MM.1S (cell line): Measurements from ENCODE around the gene CH25H.

ENCODE experiments used
- DNase-seq: peaks from one replicate; pipeline ENCODE4 v3.0.0-alpha.2; 2015
- H2AFZ ChIP-seq: fragments of 300-600 bp; sonication (generic); 2 replicates; pipeline ENCODE4 v1.6.0; 2016; ENCODE audit warnings: antibody characterized with exemption, low read length
- H3F3A ChIP-seq: fragments of 300-600 bp; sonication (generic); 2 replicates; pipeline ENCODE4 v1.6.1; 2016; ENCODE audit warnings: mild to moderate bottlenecking, antibody characterized with exemption, low read length, moderate library complexity, mixed read lengths; ENCODE audit not compliant: insufficient read depth
- H3K27ac ChIP-seq: fragments of 300-600 bp; sonication (generic); 2 replicates; pipeline ENCODE4 v1.5.1; 2016; ENCODE audit warnings: mild to moderate bottlenecking, low read length
- H3K27me3 ChIP-seq: fragments of 300-600 bp; sonication (generic); replicated peaks from 2 replicates; pipeline ENCODE4 v1.6.0; 2016; ENCODE audit warnings: low read length; ENCODE audit not compliant: insufficient read depth
- H3K36me3 ChIP-seq: fragments of 300-600 bp; sonication (generic); replicated peaks from 2 replicates; pipeline ENCODE4 v1.6.1; 2016; ENCODE audit warnings: mild to moderate bottlenecking, low read length, mixed read lengths; ENCODE audit not compliant: insufficient read depth
- H3K4me1 ChIP-seq: fragments of 300-600 bp; sonication (generic); 2 replicates; pipeline ENCODE4 v1.6.1; 2016; ENCODE audit warnings: low read length, mixed read lengths
- H3K4me2 ChIP-seq: fragments of 300-600 bp; sonication (generic); 2 replicates; pipeline ENCODE4 v1.6.0; 2016; ENCODE audit warnings: low read depth, low read length
- H3K4me3 ChIP-seq: fragments of 300-600 bp; sonication (generic); 2 replicates; pipeline ENCODE4 v1.5.1; 2016; ENCODE audit warnings: low read length, mixed read lengths
- H3K79me2 ChIP-seq: fragments of 300-600 bp; sonication (generic); 2 replicates; pipeline ENCODE4 v1.6.1; 2016; ENCODE audit warnings: mixed run types, low read length, mixed read lengths
- H3K9ac ChIP-seq: fragments of 300-600 bp; sonication (generic); 2 replicates; pipeline ENCODE4 v1.6.1; 2016; ENCODE audit warnings: low read length, mixed read lengths
- H3K9me2 ChIP-seq: fragments of 300-600 bp; sonication (generic); replicated peaks from 2 replicates; pipeline ENCODE4 v1.6.1; 2016; ENCODE audit warnings: mild to moderate bottlenecking, low read length, mixed read lengths; ENCODE audit not compliant: insufficient read depth
- H3K9me3 ChIP-seq: fragments of 300-600 bp; sonication (generic); replicated peaks from 2 replicates; pipeline ENCODE4 v1.6.1; 2016; ENCODE audit warnings: mild to moderate bottlenecking, low read length, mixed read lengths; ENCODE audit not compliant: insufficient read depth
- H4K20me1 ChIP-seq: fragments of 300-600 bp; sonication (generic); 2 replicates; pipeline ENCODE4 v1.6.1; 2016; ENCODE audit warnings: mild to moderate bottlenecking, low read length, moderate library complexity, mixed read lengths; ENCODE audit not compliant: insufficient read depth
- CTCF ChIP-seq: fragments of 300-600 bp; sonication (generic); IDR thresholded peaks from 2 replicates; pipeline ENCODE4 v1.5.1; 2016; ENCODE audit warnings: antibody characterized with exemption, low read length, mixed read lengths
- EZH2 ChIP-seq: fragments of 300-600 bp; sonication (generic); optimal IDR thresholded peaks from 2 replicates; pipeline ENCODE3; 2017; ENCODE audit warnings: low read depth, mild to moderate bottlenecking, antibody characterized with exemption, low read length, mixed read lengths
- EZH2phosphoT487 ChIP-seq: fragments of 300-600 bp; sonication (generic); IDR thresholded peaks from 2 replicates; pipeline ENCODE4 v1.6.1; 2018; ENCODE audit warnings: antibody characterized with exemption, low read length

CH25H gene

DNA sequence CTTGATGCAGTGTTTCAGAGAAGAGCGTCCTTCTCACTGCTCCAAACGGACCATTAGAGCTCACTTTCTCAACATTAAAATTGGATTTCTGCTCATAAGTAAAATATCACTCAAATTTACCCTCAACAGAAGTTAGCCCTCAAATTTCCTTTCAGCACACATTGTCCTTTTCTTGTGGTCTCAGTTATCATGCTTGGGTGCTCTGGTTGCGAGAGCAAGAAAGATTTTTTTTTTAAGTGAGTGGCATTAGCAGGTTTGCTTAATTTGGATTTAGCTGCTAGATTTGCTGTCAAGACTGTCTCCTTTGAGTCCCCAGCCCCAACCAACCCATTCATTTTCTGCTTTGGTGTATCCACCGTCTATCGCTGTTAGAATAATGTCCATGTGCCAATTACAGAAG is 2.6 kb upstream of the CH25H start:
- H3K4me3 ChIP-seq = no peak overlapping the region
- H4K20me1 ChIP-seq = no peaks in the 10 kb centered on the region
- no peaks in the 10 kb centered on the region for H3K4me1 ChIP-seq
- H3K9me3 ChIP-seq = no peaks in the 10 kb centered on the region
- no peaks in the 10 kb centered on the region for H3K36me3 ChIP-seq
- peaks cover 12% of the 10 kb centered on the region for H3K27me3 ChIP-seq
- no peak overlapping the region for H2AFZ ChIP-seq
- H3K27ac ChIP-seq = no peak overlapping the region
- no peaks in the 10 kb centered on the region for H3K79me2 ChIP-seq
- H3F3A ChIP-seq = no peaks in the 10 kb centered on the region
- H3K9ac ChIP-seq = no peak overlapping the region
- no peak overlapping the region for H3K4me2 ChIP-seq
- no peak for DNase-seq
- H3K9me2 ChIP-seq = no peaks in the 10 kb centered on the region
- no peak for TF ChIP-seq EZH2phosphoT487
- no peak for TF ChIP-seq CTCF
- TF ChIP-seq EZH2 = no peak

- Histone ChIP-seq H3K36me3 (no peaks in the 10 kb centered on the region), H3K79me2 (no peaks in the 10 kb centered on the region), H3F3A (no peaks in the 10 kb centered on the region), H3K4me3 (no peak overlapping the region), H4K20me1 (no peaks in the 10 kb centered on the region), H3K27me3 (peaks cover 12% of the 10 kb centered on the region), H3K4me2 (peak overlapping the region; percentile 63), H3K9me2 (no peaks in the 10 kb centered on the region), H3K27ac (no peak overlapping the region), H3K4me1 (no peaks in the 10 kb centered on the region), H3K9me3 (no peaks in the 10 kb centered on the region), H3K9ac (no peak overlapping the region), H2AFZ (no peak overlapping the region)
- no peak for DNase-seq
- TF ChIP-seq EZH2 = no peak
- TF ChIP-seq CTCF = no peak
- TF ChIP-seq EZH2phosphoT487 = no peak
Observed at GRCh38 chr10:89207801-89208551, 859 bp upstream of the CH25H start.

DNA sequence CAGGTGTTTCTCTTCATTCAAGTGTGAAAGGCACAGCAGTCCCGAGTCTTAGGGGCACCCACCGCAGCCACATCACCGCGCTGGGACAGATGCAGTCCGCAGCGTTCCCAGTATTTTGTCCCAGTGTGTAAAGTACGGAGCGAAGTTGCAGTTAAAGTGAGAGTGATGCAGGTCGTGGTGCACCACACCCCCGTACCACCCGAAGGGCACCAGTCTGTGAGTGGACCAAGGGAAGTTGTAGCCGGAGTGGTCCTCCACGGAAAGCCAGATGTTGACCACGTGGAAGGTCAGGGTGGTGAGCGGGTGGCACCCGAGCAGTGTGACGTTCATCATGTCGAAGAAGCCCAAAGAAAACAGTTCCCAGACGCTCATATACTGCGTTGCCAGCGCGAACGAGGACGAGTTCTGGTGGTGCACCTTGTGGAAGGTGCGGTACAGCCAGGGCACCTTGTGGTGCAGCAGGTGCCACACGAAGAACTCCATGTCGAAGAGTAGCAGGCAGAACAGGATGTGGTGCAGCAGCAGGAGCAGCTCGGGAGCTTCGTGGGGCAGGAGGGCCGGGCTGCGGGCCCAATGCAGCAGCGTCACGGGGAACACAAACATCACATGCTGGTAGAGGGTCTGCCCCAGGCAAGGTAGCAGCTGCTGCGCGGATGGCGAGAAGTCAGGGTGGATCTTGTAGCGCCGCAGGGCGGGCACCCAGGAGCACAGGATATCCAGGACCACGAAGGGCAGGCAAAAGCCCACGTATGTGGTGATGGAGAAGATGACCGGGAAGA is 526 bp downstream of the CH25H start:
- TF ChIP-seq EZH2phosphoT487 (no peak), EZH2 (no peak), CTCF (no peak)
- no peak overlapping the region for H3K27ac ChIP-seq

More for the DNA sequence above, 526 bp downstream of the CH25H start:
- Histone ChIP-seq H3K9me3 (no peaks in the 10 kb centered on the region), H3K4me1 (no peaks in the 10 kb centered on the region), H3K79me2 (no peaks in the 10 kb centered on the region), H3K9me2 (no peaks in the 10 kb centered on the region), H3K4me3 (peak overlapping the region; percentile 34), H3K27me3 (peaks cover 12% of the 10 kb centered on the region), H3F3A (no peaks in the 10 kb centered on the region), H4K20me1 (no peaks in the 10 kb centered on the region), H3K4me2 (peak overlapping the region; percentile 63), H3K9ac (no peak overlapping the region), H2AFZ (no peak overlapping the region), H3K36me3 (no peaks in the 10 kb centered on the region)
- no peak for DNase-seq
